Neural cell (in vitro differentiated cells): ENCODE results near the gene CPT2.

Experiments
- EZH2 ChIP-seq: fragments of 200-600, 300-800 bp; shearing (Covaris generic), sonication (generic); IDR thresholded peaks from 2 replicates; pipeline ENCODE4 v1.6.1; 2014; ENCODE audit warnings: antibody characterized with exemption, low read length, borderline replicate concordance, mild to moderate bottlenecking; ENCODE audit not compliant: insufficient read depth, poor library complexity, severe bottlenecking
- POLR2AphosphoS5 ChIP-seq: IDR thresholded peaks from 2 replicates; pipeline ENCODE4 v1.6.1; 2012
- RAD21 ChIP-seq: fragments of 450-650 bp; conservative IDR thresholded peaks from 2 replicates; pipeline ENCODE4 v1.6.1; 2014; ENCODE audit warnings: antibody characterized with exemption, mild to moderate bottlenecking, moderate library complexity
- SMC3 ChIP-seq: fragments of 450-650 bp; conservative IDR thresholded peaks from 2 replicates; pipeline ENCODE4 v1.6.1; 2014; ENCODE audit warnings: antibody characterized with exemption, mild to moderate bottlenecking, moderate library complexity; ENCODE audit not compliant: poor library complexity
- TAF1 ChIP-seq: IDR thresholded peaks from 2 replicates; pipeline ENCODE4 v1.6.1; 2012; ENCODE audit warnings: low read depth
- TF ChIP-seq, protein P1 (sequence below): fragments of 450-650 bp; IDR thresholded peaks from 2 replicates; pipeline ENCODE4 v1.5.1; 2014; ENCODE audit warnings: antibody characterized with exemption, mild to moderate bottlenecking, moderate library complexity; ENCODE audit not compliant: poor library complexity, severe bottlenecking

DNA sequence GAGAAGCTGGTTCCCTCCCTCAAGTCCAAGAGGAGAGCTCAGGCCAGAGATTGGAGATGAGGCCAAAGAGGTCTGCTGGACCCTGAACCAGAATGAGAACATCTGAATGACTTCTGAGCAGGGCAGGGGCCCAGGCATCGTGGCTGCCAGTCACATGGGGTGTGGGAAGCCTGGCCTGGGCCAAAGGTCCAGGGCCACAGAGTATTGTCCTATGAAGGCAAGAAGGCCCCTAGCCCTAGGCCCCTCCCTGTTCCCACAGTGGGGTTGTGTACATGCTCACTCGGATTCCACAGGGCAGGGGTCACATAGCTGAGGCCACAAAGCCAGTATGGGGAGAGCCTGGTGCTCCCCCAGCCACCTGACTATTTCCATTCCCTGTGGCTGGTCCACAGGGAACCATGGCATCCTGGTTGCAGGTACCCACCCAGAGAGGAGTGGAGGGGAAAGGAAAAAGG lies 35.7 kb upstream of the CPT2 start:
- TF ChIP-seq TAF1, result no peak
- no peak for TF ChIP-seq POLR2AphosphoS5
- TF ChIP-seq, protein P1, sequence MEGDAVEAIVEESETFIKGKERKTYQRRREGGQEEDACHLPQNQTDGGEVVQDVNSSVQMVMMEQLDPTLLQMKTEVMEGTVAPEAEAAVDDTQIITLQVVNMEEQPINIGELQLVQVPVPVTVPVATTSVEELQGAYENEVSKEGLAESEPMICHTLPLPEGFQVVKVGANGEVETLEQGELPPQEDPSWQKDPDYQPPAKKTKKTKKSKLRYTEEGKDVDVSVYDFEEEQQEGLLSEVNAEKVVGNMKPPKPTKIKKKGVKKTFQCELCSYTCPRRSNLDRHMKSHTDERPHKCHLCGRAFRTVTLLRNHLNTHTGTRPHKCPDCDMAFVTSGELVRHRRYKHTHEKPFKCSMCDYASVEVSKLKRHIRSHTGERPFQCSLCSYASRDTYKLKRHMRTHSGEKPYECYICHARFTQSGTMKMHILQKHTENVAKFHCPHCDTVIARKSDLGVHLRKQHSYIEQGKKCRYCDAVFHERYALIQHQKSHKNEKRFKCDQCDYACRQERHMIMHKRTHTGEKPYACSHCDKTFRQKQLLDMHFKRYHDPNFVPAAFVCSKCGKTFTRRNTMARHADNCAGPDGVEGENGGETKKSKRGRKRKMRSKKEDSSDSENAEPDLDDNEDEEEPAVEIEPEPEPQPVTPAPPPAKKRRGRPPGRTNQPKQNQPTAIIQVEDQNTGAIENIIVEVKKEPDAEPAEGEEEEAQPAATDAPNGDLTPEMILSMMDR, result no peak
- TF ChIP-seq EZH2, result no peak
- TF ChIP-seq RAD21, result no peak
- no peak for TF ChIP-seq SMC3
